ENCODE results near the gene ROPN1B.

DNA sequence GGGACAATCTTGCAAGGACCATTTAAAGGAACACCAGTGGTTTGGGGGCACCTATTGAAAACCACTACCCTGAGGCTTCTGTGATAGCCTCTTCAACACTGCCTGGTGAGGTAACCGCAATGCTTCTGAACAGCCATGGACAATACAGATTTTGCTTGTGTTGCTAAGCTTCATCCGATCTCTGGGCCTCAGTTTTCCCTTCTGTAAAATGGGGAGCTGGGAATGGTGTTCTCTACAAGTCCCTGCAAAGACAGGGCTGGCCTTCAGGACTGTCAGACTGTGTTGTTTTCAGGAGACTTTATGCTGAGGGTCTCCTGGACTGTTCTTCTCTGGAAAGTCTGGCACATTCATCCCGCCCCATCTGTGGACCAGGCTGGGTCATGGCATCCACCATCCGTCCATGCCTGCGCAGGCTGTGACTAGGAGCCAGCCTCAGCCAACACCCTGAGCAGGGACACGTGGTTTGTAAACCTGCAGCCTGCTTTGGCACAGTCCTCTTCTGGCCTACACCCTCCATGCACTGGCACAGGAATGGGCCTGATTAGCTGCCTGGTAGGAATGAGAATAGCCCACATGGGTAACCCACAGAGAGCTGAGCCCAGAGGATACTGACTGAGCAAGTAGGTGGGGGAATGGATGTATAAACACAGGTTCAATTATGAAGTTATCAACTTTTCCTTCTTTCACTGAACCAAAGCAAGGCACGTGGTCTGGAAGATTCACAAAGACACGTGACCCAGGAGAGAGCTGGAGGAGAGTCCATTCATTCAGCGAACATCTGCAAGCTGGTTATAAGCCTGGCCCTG is 55.3 kb downstream of the ROPN1B start:
- no peak for TF ChIP-seq CTCF (IDR thresholded peaks at IDR 0.05)
- no peak for TF ChIP-seq POLR2A (IDR thresholded peaks at IDR 0.05)
